Inflammatory macrophage (primary cell): ENCODE data around the gene GUK1.

Experiments
- DNase-seq, 2 donors: peaks; one replicate each; pipeline ENCODE4 v3.0.0-alpha.2; 2020 to 2022

The GUK1 gene

DNA sequence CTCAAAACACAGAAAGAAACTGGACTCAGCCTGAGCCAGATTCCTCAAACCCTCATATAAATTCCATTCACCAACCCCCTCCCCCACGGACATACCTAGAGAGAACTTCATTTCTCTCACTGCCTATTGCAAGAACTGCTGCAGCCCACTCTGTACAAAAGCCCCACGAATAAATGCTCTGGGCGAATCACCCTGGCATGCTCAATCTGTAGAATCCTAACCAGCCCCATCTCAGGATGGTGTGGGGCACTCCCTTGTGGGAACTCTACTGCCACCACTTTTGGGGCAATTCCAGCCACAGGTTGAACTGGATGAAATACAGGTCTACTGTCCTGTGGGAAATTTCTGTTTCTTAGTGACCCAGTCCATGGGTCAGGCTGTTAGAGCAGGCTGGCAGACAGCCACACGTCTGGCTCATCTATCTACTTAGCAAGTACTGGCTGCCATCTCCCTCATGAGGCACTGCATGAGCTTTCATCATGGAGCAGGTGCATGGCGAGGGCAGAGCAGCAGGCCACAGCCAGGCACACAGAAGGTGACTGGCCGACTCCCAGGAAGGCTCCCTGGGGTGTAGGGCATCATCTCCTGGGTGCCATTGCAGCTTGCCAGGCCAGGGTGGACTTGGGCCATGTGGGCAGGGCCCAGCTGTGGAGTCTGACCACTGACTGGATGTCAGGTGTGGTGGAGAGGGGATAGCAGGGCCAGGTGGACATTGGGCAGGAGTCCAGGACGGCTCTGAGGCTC is 35.4 kb upstream of the GUK1 start:
- no peak for DNase-seq

DNA sequence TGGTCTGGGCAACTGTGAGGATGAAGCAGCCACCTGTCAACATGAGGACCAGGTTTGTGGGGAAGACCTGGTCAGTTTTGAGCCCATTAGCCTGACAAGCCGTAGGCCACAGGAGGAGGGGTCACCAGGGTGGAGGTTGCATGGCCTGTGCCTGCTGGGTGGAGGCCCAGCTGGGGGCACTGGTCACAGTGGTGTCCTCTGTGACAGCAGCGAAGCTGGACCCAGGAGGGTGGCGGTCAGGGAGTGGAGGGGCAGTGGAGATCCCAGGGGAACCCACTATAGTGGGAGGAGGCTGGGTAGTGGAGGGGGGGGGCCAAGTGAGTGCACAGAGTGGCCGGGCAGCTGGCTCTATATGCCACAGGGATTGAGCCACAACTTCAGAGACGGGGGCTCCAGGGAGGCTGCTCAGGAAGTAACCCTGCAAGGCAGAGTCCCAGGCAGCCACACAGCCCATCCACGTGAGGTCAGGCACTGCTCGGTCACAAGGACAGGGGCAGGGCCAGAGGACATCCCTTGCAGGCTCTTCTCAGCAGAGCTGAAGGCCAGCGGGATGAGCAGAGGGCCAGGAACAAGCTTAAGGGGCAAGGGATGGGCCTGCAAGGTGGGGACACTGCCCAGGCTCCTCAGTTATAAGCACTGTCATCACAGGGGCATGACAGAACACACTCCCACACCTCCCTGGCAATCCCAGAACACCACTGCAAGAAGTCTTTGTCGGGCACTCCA is 34.6 kb upstream of the GUK1 start:
- DNase-seq = no peak

- DNase-seq = no peak
Measured at GRCh38 chr1:228105996-228106799, 33.9 kb upstream of the GUK1 start.

GRCh38 chr1:228106800-228107054 is 33.4 kb upstream of the GUK1 start:
- no peak for DNase-seq

- no peak for DNase-seq
Measured at GRCh38 chr1:228107636-228108035, 32.4 kb upstream of the GUK1 start.

- DNase-seq = peak; percentile 54 to 78
Measured at GRCh38 chr1:228108055-228108690, 31.9 kb upstream of the GUK1 start.

DNA sequence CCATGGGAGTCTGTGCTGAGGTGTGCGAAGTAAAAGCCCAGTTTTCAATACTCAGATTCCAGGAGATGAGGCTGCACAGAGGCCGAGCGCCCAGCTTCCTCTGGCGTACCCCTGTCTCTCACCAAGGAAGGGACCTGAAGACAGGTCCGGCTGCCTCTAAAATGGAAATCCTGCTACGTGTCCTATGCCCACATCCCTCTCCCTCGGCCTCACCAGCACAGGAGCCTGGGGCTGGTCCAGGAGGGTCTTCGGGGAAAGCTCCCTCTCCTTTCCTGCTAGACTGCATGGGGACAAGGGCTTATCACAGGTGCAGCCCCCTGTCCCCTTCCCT is 31.4 kb upstream of the GUK1 start:
- no peak for DNase-seq

- DNase-seq = peak; percentile 98 to 99
Measured at GRCh38 chr1:228109073-228109961, 30.8 kb upstream of the GUK1 start, which contains the start of gene MRPL55. Gene MRPL55, minus strand, starts transcription at chr1:228109299. Its CDS starts 1,039 bp downstream, at chr1:228108260.

- DNase-seq = no peak
Measured at GRCh38 chr1:228109962-228110488, 30.1 kb upstream of the GUK1 start.

DNA sequence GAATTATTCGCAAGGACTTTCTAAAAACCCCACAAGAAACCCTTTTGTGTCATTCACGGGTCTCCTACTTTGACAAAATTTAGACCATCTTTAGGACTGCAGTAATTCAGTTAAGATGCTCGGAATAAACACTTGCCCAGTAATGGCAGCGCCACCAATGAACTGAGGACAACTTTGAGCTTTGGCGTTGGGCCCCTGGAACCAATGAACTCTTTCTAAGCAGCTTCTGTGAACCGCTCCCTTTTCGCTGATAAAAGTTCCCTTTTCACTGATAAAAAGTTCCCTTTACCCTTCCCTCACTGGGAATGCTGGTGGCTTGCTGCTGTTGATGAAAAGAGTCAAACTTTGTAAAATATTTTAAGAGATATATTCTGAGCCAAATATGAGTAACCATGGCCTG is 29.5 kb upstream of the GUK1 start:
- DNase-seq = no peak

- DNase-seq = peak; percentile 32 to 52
Measured at GRCh38 chr1:228111315-228111714, 28.8 kb upstream of the GUK1 start.

- no peak for DNase-seq
Measured at GRCh38 chr1:228112167-228112566, 27.9 kb upstream of the GUK1 start.

DNA sequence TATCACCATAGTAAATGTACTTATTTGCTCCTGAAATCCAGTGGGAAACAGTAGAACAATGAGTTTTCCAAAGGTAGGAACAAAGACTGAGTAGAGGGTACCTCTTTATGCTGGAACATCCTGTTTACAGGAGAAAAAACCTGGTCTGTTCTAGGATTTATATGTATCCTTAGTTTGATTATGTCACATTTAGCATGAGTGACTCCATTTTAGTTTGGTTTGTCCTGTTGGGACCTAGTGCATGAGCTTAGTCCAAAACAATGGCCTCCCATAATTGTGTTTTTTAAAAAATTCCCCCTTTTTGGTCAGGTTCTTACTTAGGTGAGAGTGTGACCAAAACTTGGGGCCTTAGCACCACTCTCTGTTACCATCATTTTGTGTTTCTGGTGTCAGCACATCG is 27.5 kb upstream of the GUK1 start:
- no peak for DNase-seq

GRCh38 chr1:228114827-228115226 is 25.3 kb upstream of the GUK1 start:
- no peak for DNase-seq

DNA sequence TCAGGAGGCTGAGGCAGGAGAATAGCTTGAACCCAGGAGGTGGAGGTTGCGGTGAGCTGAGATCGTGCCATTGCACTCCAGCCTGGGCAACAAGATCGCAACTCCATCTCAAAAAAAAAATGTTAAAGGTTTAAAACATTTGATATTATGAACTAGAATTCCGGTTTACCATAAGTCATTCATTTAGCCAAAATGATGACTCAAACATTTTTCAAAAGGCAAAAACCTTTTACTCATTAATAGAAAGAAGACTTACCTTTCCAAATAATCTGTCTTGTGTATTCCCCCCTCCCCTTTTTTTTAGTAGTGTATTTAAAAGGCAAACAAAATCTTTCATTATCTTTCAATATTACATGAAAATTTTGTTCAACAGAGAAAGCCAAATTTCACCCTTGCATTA is 22.7 kb upstream of the GUK1 start:
- no peak for DNase-seq

- no peak for DNase-seq
Measured at GRCh38 chr1:228118040-228118439, 22.0 kb upstream of the GUK1 start.

- no peak for DNase-seq
Measured at GRCh38 chr1:228120351-228120750, 19.7 kb upstream of the GUK1 start.

- DNase-seq = no peak
Measured at GRCh38 chr1:228120857-228121489, 19.1 kb upstream of the GUK1 start.

DNA sequence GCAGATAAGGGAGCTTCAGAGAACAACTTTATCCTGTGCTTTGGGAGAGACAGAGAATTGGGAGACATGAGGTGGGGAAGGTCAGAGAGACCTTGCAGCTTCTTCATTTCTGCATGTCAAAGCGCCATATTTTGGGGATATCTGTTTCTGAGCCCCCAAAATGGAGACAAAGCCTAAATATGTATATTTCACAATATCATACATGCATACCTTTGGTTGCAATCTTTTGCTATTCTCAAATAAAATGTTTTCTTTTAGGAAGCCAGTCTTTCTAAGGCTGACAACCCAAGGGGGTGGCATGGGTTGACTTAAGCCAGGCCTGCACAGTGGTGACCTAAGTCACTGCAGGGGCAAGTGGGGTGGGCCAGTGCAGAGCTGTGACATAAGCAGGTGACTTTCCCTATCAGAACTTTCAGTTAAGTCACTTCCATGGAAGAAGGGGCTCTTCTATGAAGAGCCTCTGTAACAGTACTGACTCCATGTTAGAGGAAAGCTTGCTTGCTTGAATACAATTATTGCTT is 17.1 kb upstream of the GUK1 start:
- DNase-seq = no peak

GRCh38 chr1:228123505-228123904 is 16.6 kb upstream of the GUK1 start:
- no peak for DNase-seq

DNA sequence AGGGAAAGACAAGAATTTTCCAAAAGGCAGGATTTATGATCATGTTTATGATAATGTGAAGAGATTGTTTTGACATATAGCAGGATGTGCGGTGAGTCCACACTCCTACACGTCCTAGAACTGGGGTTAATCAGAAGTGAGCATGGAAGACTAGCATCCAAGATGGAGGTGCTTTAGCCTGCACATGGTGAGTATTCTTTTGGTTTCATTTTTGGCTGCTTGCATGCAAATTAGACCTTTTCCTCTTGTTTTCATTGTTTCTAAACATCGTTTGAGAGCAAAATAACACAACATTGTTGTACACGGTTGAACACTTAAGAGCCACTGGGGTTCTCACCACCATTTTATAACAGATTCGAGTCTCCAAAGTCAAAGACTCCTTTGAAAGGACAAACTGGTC is 14.9 kb upstream of the GUK1 start:
- DNase-seq = no peak
